Subcutaneous abdominal adipose tissue (tissue), 5 donors: Measurements from ENCODE around the gene RASGEF1B.

Experiments used
- H3K27ac ChIP-seq: one replicate; pipeline ENCODE4 v1.7.0; 2013; ENCODE audit warnings: low read depth, mild to moderate bottlenecking, inconsistent platforms, low read length, moderate library complexity
- H3K27me3 ChIP-seq, 5 donors: one replicate each; pipeline ENCODE4 v1.7.0; 2013; ENCODE audit warnings: low read length in 5 of 5, inconsistent platforms in 1 of 5; ENCODE audit not compliant: control insufficient read depth in 5 of 5, insufficient read depth in 4 of 5
- H3K36me3 ChIP-seq, 5 donors: one replicate each; pipeline ENCODE4 v1.7.0; 2013; ENCODE audit warnings: low read length in 5 of 5; ENCODE audit not compliant: control insufficient read depth in 5 of 5, insufficient read depth in 5 of 5
- H3K4me1 ChIP-seq, 5 donors: one replicate each; pipeline ENCODE4 v1.7.0; 2013; ENCODE audit warnings: low read length in 5 of 5, mild to moderate bottlenecking in 3 of 5, moderate library complexity in 1 of 5; ENCODE audit not compliant: control insufficient read depth in 5 of 5, insufficient read depth in 5 of 5
- H3K4me3 ChIP-seq, 5 donors: one replicate each; pipeline ENCODE4 v1.7.0; 2013; ENCODE audit warnings: low read length in 5 of 5, low read depth in 1 of 5
- H3K9ac ChIP-seq, 5 donors: one replicate each; pipeline ENCODE4 v1.7.0; 2013; ENCODE audit warnings: low read length in 5 of 5, mild to moderate bottlenecking in 4 of 5, moderate library complexity in 3 of 5
- H3K9me3 ChIP-seq, 5 donors: one replicate each; pipeline ENCODE4 v1.7.0; 2013; ENCODE audit warnings: low read length in 5 of 5; ENCODE audit not compliant: control insufficient read depth in 5 of 5
- donor health status: healthy.
- donor health status: healthy.
- donor health status: healthy.
- donor health status: healthy.
- donor health status: healthy.

The RASGEF1B gene

DNA sequence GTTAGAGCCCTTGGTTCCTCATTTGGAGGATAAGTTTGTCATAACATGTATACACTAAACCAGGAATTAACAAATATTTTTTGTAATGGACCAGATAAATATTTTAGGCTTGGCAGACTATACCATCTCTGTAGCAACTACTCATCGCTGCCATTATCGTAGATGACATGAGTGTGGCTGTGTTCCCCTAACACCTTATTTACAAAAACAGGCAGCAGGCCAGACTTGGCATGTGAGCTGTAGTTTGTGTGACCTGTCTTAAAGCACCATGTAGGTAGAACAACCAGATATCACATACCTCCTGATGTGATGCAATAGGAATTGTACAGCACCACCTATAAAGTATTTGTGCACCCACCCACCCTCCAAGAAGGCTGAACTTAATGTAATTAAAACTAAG, 82.0 kb downstream of the RASGEF1B start:
- H3K27me3 ChIP-seq: no peaks in the 10 kb centered on the region
- no peaks in the 10 kb centered on the region for H3K36me3 ChIP-seq
- H3K4me3 ChIP-seq: no peak overlapping the region
- no peaks in the 10 kb centered on the region for H3K9me3 ChIP-seq
- no peaks in the 10 kb centered on the region for H3K4me1 ChIP-seq
- H3K9ac ChIP-seq: no peak overlapping the region
- H3K27ac ChIP-seq: no peak overlapping the region

DNA sequence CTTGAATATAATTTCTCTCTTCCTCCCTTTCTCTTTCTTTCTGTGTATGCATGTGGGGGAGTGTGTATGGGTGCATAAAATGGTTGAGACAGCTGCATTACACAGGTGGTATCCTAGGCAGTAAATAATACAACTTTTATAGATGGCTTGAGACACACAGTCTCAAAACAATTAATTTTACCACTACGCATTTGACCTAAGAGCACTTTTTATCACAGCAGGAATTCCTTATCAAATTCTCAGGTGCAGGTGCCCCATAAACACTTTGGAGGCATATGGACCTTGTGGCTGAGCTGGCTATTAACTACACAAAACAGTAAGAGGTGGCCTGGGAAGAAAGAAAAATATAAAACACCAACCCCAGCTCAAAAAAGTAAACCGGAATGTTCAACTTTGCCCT, 91.3 kb downstream of the RASGEF1B start:
- Histone ChIP-seq H3K9ac (no peak overlapping the region), H3K4me3 (no peak overlapping the region), H3K4me1 (no peaks in the 10 kb centered on the region), H3K27me3 (no peaks in the 10 kb centered on the region), H3K36me3 (no peaks in the 10 kb centered on the region), H3K9me3 (peaks cover 0 to 3% (median 0%) of the 10 kb centered on the region in 5 donors), H3K27ac (no peak overlapping the region)

- H3K36me3 ChIP-seq: no peaks in the 10 kb centered on the region
- no peaks in the 10 kb centered on the region for H3K4me1 ChIP-seq
- H3K27me3 ChIP-seq: no peaks in the 10 kb centered on the region
- H3K4me3 ChIP-seq: no peak overlapping the region
- peaks cover 0 to 3% (median 0%) of the 10 kb centered on the region in 5 donors for H3K9me3 ChIP-seq
- H3K9ac ChIP-seq: no peak overlapping the region
- H3K27ac ChIP-seq: no peak overlapping the region
Observed at GRCh38 chr4:81378386-81378785, 93.3 kb downstream of the RASGEF1B start.

DNA sequence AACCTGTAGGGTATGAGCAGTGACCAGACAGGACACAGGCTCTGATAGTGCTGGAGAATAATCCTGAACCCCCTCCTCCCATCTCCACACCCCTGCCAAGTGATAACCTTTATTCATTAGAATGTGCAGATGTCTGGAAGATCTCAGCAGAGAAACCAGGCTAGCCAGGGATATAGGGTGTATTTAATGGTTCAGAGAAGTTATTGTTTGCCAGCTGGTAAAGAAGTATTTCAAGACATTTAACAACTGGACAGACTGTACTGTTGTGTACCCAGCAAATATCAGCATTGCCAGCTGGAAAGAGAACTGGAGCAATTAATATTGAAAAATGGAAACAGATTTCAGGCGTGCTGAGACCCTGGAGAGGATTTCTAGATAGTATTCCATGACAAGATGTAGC, 94.5 kb downstream of the RASGEF1B start:
- Histone ChIP-seq H3K36me3 (no peaks in the 10 kb centered on the region), H3K4me1 (no peaks in the 10 kb centered on the region), H3K4me3 (no peak overlapping the region), H3K9ac (no peak overlapping the region), H3K27ac (no peak overlapping the region), H3K27me3 (no peaks in the 10 kb centered on the region), H3K9me3 (no peaks in the 10 kb centered on the region)

DNA sequence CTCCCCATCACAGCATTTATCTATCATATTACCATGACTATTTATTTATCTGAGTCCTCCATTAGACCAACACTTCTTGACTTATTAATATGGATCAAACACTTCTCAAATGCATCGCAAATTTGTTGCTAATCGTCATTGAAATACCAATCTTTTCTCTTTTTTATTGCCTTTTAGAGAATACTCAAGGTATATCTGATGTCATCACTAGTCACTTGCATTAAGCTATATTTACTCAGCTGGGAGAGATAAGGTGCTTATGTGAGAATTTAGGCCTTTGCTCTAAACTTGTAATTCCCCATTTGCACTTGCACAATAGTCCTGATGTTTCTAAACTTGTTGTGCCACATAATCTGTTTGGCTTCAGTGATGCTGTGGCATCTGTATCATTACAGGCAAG, 95.0 kb downstream of the RASGEF1B start:
- no peak overlapping the region for H3K4me3 ChIP-seq
- no peaks in the 10 kb centered on the region for H3K36me3 ChIP-seq
- H3K9ac ChIP-seq: no peak overlapping the region
- H3K9me3 ChIP-seq: no peaks in the 10 kb centered on the region
- H3K4me1 ChIP-seq: no peaks in the 10 kb centered on the region
- no peak overlapping the region for H3K27ac ChIP-seq
- H3K27me3 ChIP-seq: no peaks in the 10 kb centered on the region
